Stomach (tissue), 9 donors: Measurements from ENCODE around the gene TSGA10. TPM values are rescaled to one million over a fixed set of nuclear protein-coding genes. Genes with fewer than 3 reads are reported as not detected.

ENCODE experiments used
- DNase-seq, 2 donors: peaks; one replicate each; pipeline versions ENCODE4 v3.0.0 to v3.0.0-alpha.2; 2013 to 2019
- H3K27ac ChIP-seq, 5 donors: fragments of 200-600 bp in 4 of 5; sonication (generic) in 4 of 5; one replicate each; pipeline ENCODE4 v1.5.1; 2013 to 2019; ENCODE audit warnings: mild to moderate bottlenecking in 1 of 5, moderate library complexity in 1 of 5
- H3K27me3 ChIP-seq, 3 donors: fragments of 200-600 bp; sonication (generic); one replicate each; pipeline ENCODE4 v1.5.1; 2017 to 2019; ENCODE audit warnings: mixed run types in 1 of 3
- H3K36me3 ChIP-seq, 4 donors: fragments of 200-600 bp; sonication (generic); 1 replicate in 3 of 4; 2 replicates in 1 of 4; pipeline ENCODE4 v1.5.1; 2016 to 2019
- H3K4me1 ChIP-seq, 4 donors: fragments of 200-600 bp; sonication (generic); one replicate each; pipeline ENCODE4 v1.5.1; 2016 to 2019
- H3K4me3 ChIP-seq, 4 donors: fragments of 200-600 bp; sonication (generic) in 3 of 4; one replicate each; pipeline ENCODE4 v1.5.1; 2016 to 2019; ENCODE audit warnings: mild to moderate bottlenecking in 1 of 4
- H3K9me3 ChIP-seq, 4 donors: fragments of 200-600 bp; sonication (generic); one replicate each; pipeline ENCODE4 v1.5.1; 2016 to 2019
- EP300 ChIP-seq: sonication (generic); formaldehyde crosslinking; IDR thresholded peaks from one replicate; pipeline ENCODE4 v1.6.1; 2017; ENCODE audit warnings: antibody characterized with exemption
- POLR2A ChIP-seq, 4 donors: fragments of 450-650 bp; IDR thresholded peaks; one replicate each; pipeline ENCODE4 v1.6.1; 2016; ENCODE audit warnings: antibody characterized with exemption in 4 of 4, control low read depth in 2 of 4, mild to moderate bottlenecking in 1 of 4, moderate library complexity in 1 of 4
- POLR2AphosphoS5 ChIP-seq, 3 donors: sonication (generic); formaldehyde crosslinking; IDR thresholded peaks; one replicate each; pipeline ENCODE4 v1.6.1; 2016; ENCODE audit warnings: antibody characterized with exemption in 3 of 3
- WGBS, 5 donors: extraction: QIAGEN DNeasy Blood & Tissue Kit in 3 of 5; methylation state at CpG; one replicate each; pipeline versions ENCODE4 v1.1.5 to v1.1.7; 2013 to 2018; 5-methylcytosine and 5-hydroxymethylcytosine counted together
- intact Hi-C: fragments of 100-400 bp; cut with DNase I; formaldehyde crosslinking; loops from one replicate; pipeline ENCODE4 v1.15.1; 2023; ENCODE audit warnings: low total_unique reads
- polyA plus RNA-seq, 3 donors: library from polyadenylated mRNA; stranded (reverse); fragments of 200-250 nt; gene quantifications; one replicate each; pipeline ENCODE4 v1.2.3, GENCODE V29; 2013
- total RNA-seq, 5 donors: library from RNA; depleted of rRNA; stranded (reverse); fragments of >200 nt; gene quantifications; one replicate each; pipeline versions ENCODE4 v1.1.0 to v1.2.3, GENCODE V29; 2014 to 2016
- TF ChIP-seq, protein P1 (sequence below), 7 experiments: fragments of 450-650 bp in 4 of 7; fragments of 200-600 bp in 3 of 7; sonication (generic) in 3 of 7; IDR thresholded peaks; one replicate each; pipeline ENCODE4 v1.5.1; 2016 to 2019; ENCODE audit warnings: antibody characterized with exemption in 7 of 7, control low read depth in 2 of 7, mild to moderate bottlenecking in 1 of 7
- donor health status: healthy with polysubstance abuse.
- donor health status: Bipolar disorder and iron deficiency.
- donor health status: healthy.

Gene TSGA10
- total and polyA plus RNA-seq, 8 donors, result 1.3 to 19.3 (median 5.4) TPM

DNA sequence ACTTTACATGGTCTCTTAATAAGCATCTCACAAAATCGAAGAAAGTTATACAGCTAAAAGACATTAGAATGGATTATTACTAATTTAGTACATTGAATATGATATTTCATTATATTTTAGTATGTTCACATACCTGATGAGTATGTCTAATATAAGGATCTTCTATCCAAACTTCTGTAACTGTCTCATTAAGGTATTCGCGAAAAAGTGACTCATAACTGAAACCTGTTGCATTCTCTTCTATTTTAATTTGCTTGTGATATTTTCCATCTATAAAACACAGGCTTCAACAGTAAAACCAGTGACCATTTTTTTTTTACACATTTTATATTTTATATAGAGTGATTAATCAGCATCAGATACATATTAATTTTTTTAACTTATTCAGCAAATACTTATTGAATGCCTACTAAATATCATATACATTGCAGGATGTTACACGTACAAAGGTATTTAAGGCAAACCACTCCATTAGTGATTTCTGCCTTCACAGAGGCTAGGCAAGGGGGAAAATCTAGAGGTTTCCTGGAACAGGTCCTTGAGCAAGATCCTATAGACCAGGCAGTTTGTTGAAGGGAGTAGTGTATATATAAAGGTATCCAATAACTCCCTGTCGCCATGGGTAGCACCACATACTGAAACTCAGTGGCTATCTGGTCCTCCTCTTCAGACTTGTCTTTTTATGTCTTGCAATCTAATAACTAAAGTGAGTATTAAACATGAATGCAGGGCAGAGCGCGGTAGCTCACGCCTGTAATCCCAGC, 16.8 kb upstream of the TSGA10 start:
- H3K4me3 ChIP-seq, result no peak overlapping the region
- WGBS, 5 donors, result 96 to 98% (median 97%) methylated on average over 8 of the region's 8 CpGs
- H3K9me3 ChIP-seq, result no peaks in the 10 kb centered on the region
- H3K27me3 ChIP-seq, result no peaks in the 10 kb centered on the region
- peaks cover 15 to 75% (median 73%) of the 10 kb centered on the region in 4 donors for H3K36me3 ChIP-seq
- intact Hi-C loops, result no loop called here
- TF ChIP-seq, protein P1, sequence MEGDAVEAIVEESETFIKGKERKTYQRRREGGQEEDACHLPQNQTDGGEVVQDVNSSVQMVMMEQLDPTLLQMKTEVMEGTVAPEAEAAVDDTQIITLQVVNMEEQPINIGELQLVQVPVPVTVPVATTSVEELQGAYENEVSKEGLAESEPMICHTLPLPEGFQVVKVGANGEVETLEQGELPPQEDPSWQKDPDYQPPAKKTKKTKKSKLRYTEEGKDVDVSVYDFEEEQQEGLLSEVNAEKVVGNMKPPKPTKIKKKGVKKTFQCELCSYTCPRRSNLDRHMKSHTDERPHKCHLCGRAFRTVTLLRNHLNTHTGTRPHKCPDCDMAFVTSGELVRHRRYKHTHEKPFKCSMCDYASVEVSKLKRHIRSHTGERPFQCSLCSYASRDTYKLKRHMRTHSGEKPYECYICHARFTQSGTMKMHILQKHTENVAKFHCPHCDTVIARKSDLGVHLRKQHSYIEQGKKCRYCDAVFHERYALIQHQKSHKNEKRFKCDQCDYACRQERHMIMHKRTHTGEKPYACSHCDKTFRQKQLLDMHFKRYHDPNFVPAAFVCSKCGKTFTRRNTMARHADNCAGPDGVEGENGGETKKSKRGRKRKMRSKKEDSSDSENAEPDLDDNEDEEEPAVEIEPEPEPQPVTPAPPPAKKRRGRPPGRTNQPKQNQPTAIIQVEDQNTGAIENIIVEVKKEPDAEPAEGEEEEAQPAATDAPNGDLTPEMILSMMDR (IDR thresholded peaks at IDR 0.05), result no peak
- TF ChIP-seq EP300 (no peak), POLR2A (IDR thresholded peaks at IDR 0.05) (no peak), POLR2AphosphoS5 (IDR thresholded peaks at IDR 0.05) (no peak)
- H3K27ac ChIP-seq, result no peak overlapping the region
- no peak for DNase-seq
- no peaks in the 10 kb centered on the region for H3K4me1 ChIP-seq

DNA sequence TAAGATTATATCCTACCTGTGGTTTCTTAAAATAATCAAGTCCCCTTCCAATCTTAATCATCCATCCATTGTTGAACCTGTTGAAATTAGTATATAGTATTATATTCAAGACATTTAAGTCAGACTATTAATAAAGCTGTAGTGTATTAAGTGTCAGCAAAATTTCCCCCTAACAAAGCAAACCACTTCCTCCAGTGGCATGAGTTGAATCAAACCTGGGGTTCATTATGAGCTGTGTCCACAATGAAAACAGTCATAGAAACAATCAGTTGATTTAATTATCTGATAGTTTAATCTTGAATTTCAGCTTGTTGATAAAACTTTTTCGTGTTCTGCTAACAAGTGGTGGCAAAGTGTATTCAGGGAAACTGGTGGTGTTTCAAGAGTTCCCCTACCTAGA, 14.8 kb upstream of the TSGA10 start:
- no peak for DNase-seq
- intact Hi-C loops, result no loop called here
- Histone ChIP-seq H3K27me3 (no peaks in the 10 kb centered on the region), H3K36me3 (peaks cover 15 to 95% (median 89%) of the 10 kb centered on the region in 4 donors), H3K27ac (no peak overlapping the region), H3K4me1 (no peaks in the 10 kb centered on the region), H3K9me3 (no peaks in the 10 kb centered on the region), H3K4me3 (no peak overlapping the region)
- WGBS, 5 donors, result 21 to 39% (median 29%) methylated on average over 1 of the region's 1 CpG
- TF ChIP-seq POLR2A (IDR thresholded peaks at IDR 0.05), result no peak
- TF ChIP-seq POLR2AphosphoS5 (IDR thresholded peaks at IDR 0.05), result no peak
- TF ChIP-seq EP300, result no peak
- TF ChIP-seq, protein P1 (IDR thresholded peaks at IDR 0.05), result no peak

DNA sequence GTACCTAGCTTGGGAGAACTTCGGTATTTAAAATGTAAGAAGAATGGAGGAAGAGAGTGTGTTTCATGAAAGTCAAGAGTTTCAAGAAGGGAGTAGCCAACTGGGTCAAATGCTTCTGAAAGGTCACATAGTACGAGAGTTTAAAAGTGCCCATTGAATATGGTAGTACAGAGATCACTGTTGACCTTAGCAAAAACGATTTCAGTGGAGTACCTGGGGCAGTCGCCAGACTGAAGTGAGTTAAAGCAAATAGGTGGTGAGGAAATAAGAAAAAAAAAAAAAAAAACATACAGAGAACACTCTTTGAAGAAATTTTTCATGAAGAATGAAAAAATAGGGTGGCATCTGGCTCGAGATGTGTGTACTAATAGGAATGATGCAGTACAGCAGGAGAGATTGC, 11.5 kb upstream of the TSGA10 start:
- H3K9me3 ChIP-seq, result no peaks in the 10 kb centered on the region
- H3K4me3 ChIP-seq, result no peak overlapping the region
- H3K36me3 ChIP-seq, result peaks cover 15 to 93% (median 85%) of the 10 kb centered on the region in 4 donors
- WGBS, 5 donors, result 75 to 84% (median 82%) methylated on average over 5 of the region's 5 CpGs
- no peak overlapping the region for H3K27ac ChIP-seq
- no peak for DNase-seq
- intact Hi-C loops, result no loop called here
- H3K4me1 ChIP-seq, result no peaks in the 10 kb centered on the region
- H3K27me3 ChIP-seq, result no peaks in the 10 kb centered on the region
- TF ChIP-seq POLR2A (IDR thresholded peaks at IDR 0.05) (no peak), POLR2AphosphoS5 (IDR thresholded peaks at IDR 0.05) (no peak), EP300 (no peak)
- TF ChIP-seq, protein P1 (IDR thresholded peaks at IDR 0.05), result no peak

DNA sequence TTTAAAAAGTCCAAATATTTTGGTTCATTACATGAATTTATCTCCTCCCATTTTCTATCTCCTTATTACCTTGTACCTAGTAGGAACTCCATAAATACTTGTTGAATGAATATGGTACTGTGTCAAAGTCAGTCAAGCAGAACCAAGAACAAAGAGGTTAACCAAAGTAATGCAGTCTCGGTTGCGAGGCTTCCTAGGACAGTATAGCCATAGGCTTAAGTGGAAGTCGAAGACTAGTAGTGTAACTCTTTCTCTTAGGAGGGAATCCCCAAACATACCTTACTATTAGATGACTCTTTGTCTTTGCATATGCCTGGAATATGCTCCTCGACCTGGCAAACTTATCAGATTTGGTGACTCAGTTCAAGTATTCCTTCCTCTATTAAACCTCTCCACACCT, 4.9 kb upstream of the TSGA10 start:
- peaks cover 0 to 62% (median 54%) of the 10 kb centered on the region in 4 donors for H3K36me3 ChIP-seq
- no peaks in the 10 kb centered on the region for H3K27me3 ChIP-seq
- 80 to 88% (median 84%) methylated on average over 4 of the region's 4 CpGs for WGBS, 5 donors
- H3K4me1 ChIP-seq, result peaks cover 7 to 20% (median 12%) of the 10 kb centered on the region in 4 donors
- no peak overlapping the region for H3K4me3 ChIP-seq
- no peak overlapping the region for H3K27ac ChIP-seq
- no peak for TF ChIP-seq EP300
- TF ChIP-seq POLR2A (IDR thresholded peaks at IDR 0.05), result no peak
- TF ChIP-seq, protein P1 (IDR thresholded peaks at IDR 0.05), result no peak
- TF ChIP-seq POLR2AphosphoS5 (IDR thresholded peaks at IDR 0.05), result no peak
- intact Hi-C loops, result no loop called here
- H3K9me3 ChIP-seq, result no peaks in the 10 kb centered on the region
- no peak for DNase-seq
